CD14-positive monocyte (primary cell): ENCODE measurements around the gene ANKRD13D. TPM values are rescaled to one million over a fixed set of nuclear protein-coding genes. Genes with fewer than 3 reads are reported as not detected.

Experiments used
- DNase-seq, 3 donors: peaks; one replicate each; pipeline ENCODE4 v3.0.0-alpha.2; 2011 to 2022
- H2AFZ ChIP-seq: 2 replicates; pipeline ENCODE4 v1.6.0; 2012; ENCODE audit warnings: mild to moderate bottlenecking, low read depth, low read length, inconsistent platforms; ENCODE audit not compliant: insufficient read depth, poor library complexity, severe bottlenecking
- H3K27ac ChIP-seq, 2 donors: 1 replicate in 1 of 2; 2 replicates in 1 of 2; pipeline ENCODE4 v1.5.1; 2012 to 2013; ENCODE audit warnings: low read length in 2 of 2, control low read depth in 1 of 2, inconsistent platforms in 1 of 2, low read depth in 1 of 2, mild to moderate bottlenecking in 1 of 2
- H3K27me3 ChIP-seq, 2 donors: one replicate each; pipeline versions ENCODE4 v1.6.0 to v1.6.1; 2011 to 2013; ENCODE audit warnings: low read length in 2 of 2; ENCODE audit not compliant: control insufficient read depth in 2 of 2, insufficient read depth in 2 of 2
- H3K36me3 ChIP-seq, 2 donors: replicated peaks in 1 of 2; 1 replicate in 1 of 2; 2 replicates in 1 of 2; pipeline versions ENCODE4 v1.5.1 to v1.6.1; 2012 to 2013; ENCODE audit warnings: low read length in 2 of 2, control low read depth in 1 of 2, inconsistent platforms in 1 of 2, mild to moderate bottlenecking in 1 of 2; ENCODE audit not compliant: insufficient read depth in 2 of 2, control insufficient read depth in 1 of 2
- H3K4me1 ChIP-seq, 2 donors: 1 replicate in 1 of 2; 2 replicates in 1 of 2; pipeline versions ENCODE4 v1.5.1 to v1.6.1; 2012 to 2013; ENCODE audit warnings: low read length in 2 of 2, control low read depth in 1 of 2, inconsistent platforms in 1 of 2, mild to moderate bottlenecking in 1 of 2, moderate library complexity in 1 of 2; ENCODE audit not compliant: insufficient read depth in 2 of 2, control insufficient read depth in 1 of 2
- H3K4me2 ChIP-seq: replicated peaks from 2 replicates; pipeline ENCODE3; 2012; ENCODE audit warnings: low read length, moderate library complexity, mild to moderate bottlenecking; ENCODE audit not compliant: poor library complexity, severe bottlenecking; ENCODE audit errors: extremely low read depth
- H3K4me3 ChIP-seq, 3 experiments: fragments of 200-600 bp in 1 of 3; sonication (generic) in 1 of 3; replicated peaks in 1 of 3; 1 replicate in 2 of 3; 2 replicates in 1 of 3; pipeline ENCODE4 v1.5.1; 2011 to 2013; ENCODE audit warnings: low read length in 3 of 3, mild to moderate bottlenecking in 3 of 3, control low read depth in 2 of 3, low read depth in 2 of 3, inconsistent platforms in 1 of 3, moderate library complexity in 1 of 3
- H3K79me2 ChIP-seq: 2 replicates; pipeline ENCODE4 v1.6.0; 2012; ENCODE audit warnings: mild to moderate bottlenecking, control low read depth, inconsistent platforms, low read length, moderate library complexity; ENCODE audit not compliant: insufficient read depth
- H3K9ac ChIP-seq: 2 replicates; pipeline ENCODE4 v1.6.0; 2017; ENCODE audit warnings: low read length, mild to moderate bottlenecking; ENCODE audit not compliant: insufficient read depth, poor library complexity, severe bottlenecking
- H3K9me3 ChIP-seq, 2 donors: replicated peaks in 1 of 2; 1 replicate in 1 of 2; 2 replicates in 1 of 2; pipeline versions ENCODE4 v1.5.1 to v1.6.1; 2012 to 2013; ENCODE audit warnings: low read length in 2 of 2, control low read depth in 1 of 2; ENCODE audit not compliant: control insufficient read depth in 1 of 2, insufficient read depth in 1 of 2
- H4K20me1 ChIP-seq: 2 replicates; pipeline ENCODE4 v1.6.0; 2012; ENCODE audit warnings: mild to moderate bottlenecking, low read length, control low read depth, moderate library complexity; ENCODE audit not compliant: insufficient read depth
- H3K27ac Mint-ChIP-seq, 7 donors: one replicate each; pipeline ENCODE4 v1.8.0; 2020; ENCODE audit warnings: mild to moderate bottlenecking in 7 of 7, mixed read lengths in 7 of 7, moderate library complexity in 6 of 7, inconsistent platforms in 2 of 7
- H3K27me3 Mint-ChIP-seq, 3 donors: one replicate each; pipeline ENCODE4 v1.8.0; 2021 to 2022; ENCODE audit warnings: low read depth in 3 of 3, mild to moderate bottlenecking in 3 of 3, mixed read lengths in 3 of 3, moderate library complexity in 3 of 3, inconsistent platforms in 1 of 3
- H3K36me3 Mint-ChIP-seq, 2 donors: one replicate each; pipeline ENCODE4 v1.8.0; 2020; ENCODE audit warnings: mixed read lengths in 2 of 2, inconsistent platforms in 1 of 2, mild to moderate bottlenecking in 1 of 2
- H3K4me1 Mint-ChIP-seq: one replicate; pipeline ENCODE4 v1.8.0; 2020; ENCODE audit warnings: mild to moderate bottlenecking, mixed read lengths
- H3K4me3 Mint-ChIP-seq, 2 donors: one replicate each; pipeline ENCODE4 v1.8.0; 2020; ENCODE audit warnings: mild to moderate bottlenecking in 2 of 2, mixed read lengths in 2 of 2, moderate library complexity in 1 of 2
- H3K9me3 Mint-ChIP-seq, 7 donors: one replicate each; pipeline ENCODE4 v1.8.0; 2020 to 2022; ENCODE audit warnings: mixed read lengths in 7 of 7, mild to moderate bottlenecking in 6 of 7, moderate library complexity in 6 of 7, inconsistent platforms in 2 of 7
- WGBS: methylation state at CpG from one replicate; pipeline ENCODE4 v1.1.5; 2013; ENCODE audit warnings: missing lambda C conversion rate; ENCODE audit not compliant: insufficient coverage; 5-methylcytosine and 5-hydroxymethylcytosine counted together
- intact Hi-C, 2 donors: fragments of 100-400 bp; cut with micrococcal nuclease; formaldehyde crosslinking; loops; one replicate each; pipeline versions ENCODE4 v1.15.0 to v1.15.1; 2023
- polyA plus RNA-seq, 3 donors: library from polyadenylated mRNA; depleted of rRNA in 1 of 3; unstranded in 2 of 3; stranded (reverse) in 1 of 3; fragments of 300-500 nt in 2 of 3; fragments of >200 nt in 1 of 3; fragmentation: Illumina TruSeq in 2 of 3; gene quantifications; 1 replicate in 2 of 3; 2 replicates in 1 of 3; pipeline ENCODE4 v1.2.3, GENCODE V29; 2012 to 2021
- TF ChIP-seq, protein P1 (sequence below): fragments of 200-600 bp; IDR thresholded peaks from one replicate; pipeline ENCODE4 v1.8.0; 2022; ENCODE audit warnings: antibody characterized with exemption, mild to moderate bottlenecking

Gene ANKRD13D
- polyA plus RNA-seq, 3 donors, result 9.1 to 389 (median 10.3) TPM

DNA sequence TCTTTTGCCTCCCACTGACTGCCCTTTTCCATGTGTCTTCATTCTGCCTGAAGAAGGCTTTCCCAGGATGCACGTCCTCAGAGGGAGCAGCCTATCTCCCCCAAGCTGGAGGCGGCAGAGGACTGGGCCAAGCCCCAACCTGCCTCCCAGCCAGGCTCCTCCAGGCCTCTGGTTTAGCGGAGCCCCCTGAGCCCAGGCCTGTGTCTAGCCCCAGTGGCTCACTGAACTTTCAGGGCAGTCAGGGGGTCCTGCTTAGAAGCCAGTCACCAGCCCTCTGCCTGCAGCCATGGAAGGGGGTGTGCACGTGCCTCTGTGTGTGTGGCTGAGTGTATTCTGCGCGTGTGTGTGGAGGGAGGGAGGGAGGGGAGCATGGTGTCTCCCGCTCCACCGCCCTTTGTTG, 33.2 kb upstream of the ANKRD13D start:
- H4K20me1 ChIP-seq, result peaks cover 82% of the 10 kb centered on the region
- peaks cover 60 to 76% of the 10 kb centered on the region in 2 donors for H3K36me3 Mint-ChIP-seq
- 96% methylated on average over 3 of the region's 8 CpGs for WGBS
- no peaks in the 10 kb centered on the region for H3K27me3 ChIP-seq
- H3K36me3 ChIP-seq, result peaks cover 64 to 65% of the 10 kb centered on the region in 2 donors
- peaks cover 12% of the 10 kb centered on the region for H3K79me2 ChIP-seq
- H3K27me3 Mint-ChIP-seq, result peaks cover 9% of the 10 kb centered on the region in 3 donors
- peak overlapping the region in 2 of 7 donors; percentile 10 to 55 for H3K27ac Mint-ChIP-seq
- DNase-seq, result no peak
- H3K4me2 ChIP-seq, result no peak overlapping the region
- H3K4me1 Mint-ChIP-seq, result peaks cover 9% of the 10 kb centered on the region
- no peaks in the 10 kb centered on the region for H3K9me3 ChIP-seq
- no peak overlapping the region for H3K4me3 ChIP-seq
- intact Hi-C loops, result no loop called here
- H3K9ac ChIP-seq, result no peak overlapping the region
- H2AFZ ChIP-seq, result no peak overlapping the region
- no peak overlapping the region for H3K4me3 Mint-ChIP-seq
- no peaks in the 10 kb centered on the region for H3K9me3 Mint-ChIP-seq
- H3K27ac ChIP-seq, result no peak overlapping the region
- peaks cover 0 to 8% of the 10 kb centered on the region in 2 donors for H3K4me1 ChIP-seq
- TF ChIP-seq, protein P1, sequence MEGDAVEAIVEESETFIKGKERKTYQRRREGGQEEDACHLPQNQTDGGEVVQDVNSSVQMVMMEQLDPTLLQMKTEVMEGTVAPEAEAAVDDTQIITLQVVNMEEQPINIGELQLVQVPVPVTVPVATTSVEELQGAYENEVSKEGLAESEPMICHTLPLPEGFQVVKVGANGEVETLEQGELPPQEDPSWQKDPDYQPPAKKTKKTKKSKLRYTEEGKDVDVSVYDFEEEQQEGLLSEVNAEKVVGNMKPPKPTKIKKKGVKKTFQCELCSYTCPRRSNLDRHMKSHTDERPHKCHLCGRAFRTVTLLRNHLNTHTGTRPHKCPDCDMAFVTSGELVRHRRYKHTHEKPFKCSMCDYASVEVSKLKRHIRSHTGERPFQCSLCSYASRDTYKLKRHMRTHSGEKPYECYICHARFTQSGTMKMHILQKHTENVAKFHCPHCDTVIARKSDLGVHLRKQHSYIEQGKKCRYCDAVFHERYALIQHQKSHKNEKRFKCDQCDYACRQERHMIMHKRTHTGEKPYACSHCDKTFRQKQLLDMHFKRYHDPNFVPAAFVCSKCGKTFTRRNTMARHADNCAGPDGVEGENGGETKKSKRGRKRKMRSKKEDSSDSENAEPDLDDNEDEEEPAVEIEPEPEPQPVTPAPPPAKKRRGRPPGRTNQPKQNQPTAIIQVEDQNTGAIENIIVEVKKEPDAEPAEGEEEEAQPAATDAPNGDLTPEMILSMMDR, result no peak

DNA sequence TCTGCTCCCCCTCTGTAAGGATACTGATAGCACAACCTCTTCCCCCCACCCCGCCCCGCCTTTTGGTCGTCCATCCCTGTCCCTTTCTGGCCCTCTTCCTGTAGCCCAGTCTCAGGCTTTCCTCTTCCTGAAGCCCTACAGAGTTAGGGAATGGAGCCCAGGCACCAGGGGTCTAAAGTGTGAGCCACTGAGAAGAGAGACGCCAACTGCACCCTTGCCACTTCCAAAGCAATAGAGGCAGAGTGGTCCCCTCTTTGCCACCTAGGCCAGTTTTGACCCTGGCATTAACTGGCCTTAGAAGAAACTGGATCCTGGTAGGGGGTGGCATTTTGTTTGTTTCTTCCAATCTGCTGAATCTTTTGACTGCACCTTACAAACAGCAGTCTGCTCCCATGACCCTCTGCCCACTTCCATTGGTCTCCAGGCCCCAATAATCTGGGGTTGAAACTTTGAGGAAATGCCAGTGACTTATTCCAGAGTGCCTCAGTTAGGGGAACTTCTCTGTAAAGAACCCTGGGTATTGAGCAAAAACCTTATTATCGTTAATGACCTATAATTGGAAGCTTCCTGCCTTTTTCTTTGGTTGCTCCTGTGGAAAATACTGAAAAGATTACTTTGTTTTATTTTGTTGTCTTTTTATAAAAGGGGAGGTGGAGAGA, 32.5 kb upstream of the ANKRD13D start:
- H4K20me1 ChIP-seq, result peaks cover 74% of the 10 kb centered on the region
- H3K4me1 ChIP-seq, result peaks cover 4 to 15% of the 10 kb centered on the region in 2 donors

More for the DNA sequence above, 32.5 kb upstream of the ANKRD13D start:
- Histone ChIP-seq H3K9me3 (no peaks in the 10 kb centered on the region), H3K27me3 (peaks cover 0 to 3% of the 10 kb centered on the region in 2 donors), H3K27ac (no peak overlapping the region), H3K36me3 (peaks cover 57 to 58% of the 10 kb centered on the region in 2 donors), H2AFZ (no peak overlapping the region), H3K79me2 (peaks cover 12% of the 10 kb centered on the region), H3K9ac (no peak overlapping the region), H3K4me3 (no peak overlapping the region), H3K4me2 (no peak overlapping the region)
- H3K27ac Mint-ChIP-seq, result peak overlapping the region in 4 of 7 donors; percentile 23 to 73 (median 54)
- TF ChIP-seq, protein P1, result no peak
- WGBS, result 67% methylated on average over 1 of the region's 5 CpGs
- H3K4me3 Mint-ChIP-seq, result no peak overlapping the region
- peaks cover 52 to 69% of the 10 kb centered on the region in 2 donors for H3K36me3 Mint-ChIP-seq
- intact Hi-C loops, result no loop called here
- DNase-seq, result no peak
- no peaks in the 10 kb centered on the region for H3K9me3 Mint-ChIP-seq
- peaks cover 12 to 17% (median 14%) of the 10 kb centered on the region in 3 donors for H3K27me3 Mint-ChIP-seq
- H3K4me1 Mint-ChIP-seq, result peaks cover 13% of the 10 kb centered on the region
